Measurements from ENCODE around the gene CBLB. TPM values are rescaled to one million over a fixed set of nuclear protein-coding genes. Genes with fewer than 3 reads are reported as not detected.

The CBLB gene
- total RNA-seq, 1 experiment from 2014 or later: 19.7 TPM

DNA sequence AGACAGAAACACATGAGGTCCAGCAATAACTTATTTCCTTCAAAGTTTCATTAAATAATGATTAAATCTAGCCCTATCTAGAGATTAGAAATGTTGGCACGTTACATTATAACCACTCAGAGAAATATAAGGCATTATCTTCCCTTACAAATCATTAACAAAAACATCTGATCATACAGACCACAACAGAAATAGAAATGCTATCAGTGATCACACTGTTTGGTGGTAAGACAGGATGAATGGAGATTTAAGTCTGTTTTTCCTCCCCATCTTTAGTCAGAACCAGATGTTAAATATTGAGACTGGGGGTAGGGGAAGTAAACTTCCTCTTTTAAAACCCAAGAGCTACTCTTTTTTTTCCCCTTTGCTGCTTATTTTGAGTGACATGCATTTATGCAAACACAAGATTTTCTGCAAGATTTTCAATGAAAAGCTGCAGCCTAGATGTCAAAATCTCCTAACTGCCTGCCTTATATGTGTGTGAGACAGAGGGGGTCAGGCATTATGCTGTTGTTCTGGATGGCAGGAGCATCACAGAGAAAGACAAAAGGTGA is 70.4 kb downstream of the CBLB start:
- DNase-seq (ENCODE audit: unreplicated experiment): no peak
- no peak for TF ChIP-seq CTCF (IDR thresholded peaks at IDR 0.05; ENCODE audit: unreplicated experiment)
- no peak overlapping the region for H3K4me3 Mint-ChIP-seq (ENCODE audit: unreplicated experiment)
- no TSS peak for BruUV-seq (replicated peaks)
- no peak overlapping the region for H3K27ac Mint-ChIP-seq (ENCODE audit: low read depth, unreplicated experiment)
- CTCF ChIA-PET: interaction anchor here (0.6 kb wide), 1 partner anchor 685 kb away, joined by 3 read pairs; no protein-coding TSS in a partner anchor
- intact Hi-C loops (cut with micrococcal nuclease): no loop called here
- H3K36me3 Mint-ChIP-seq (ENCODE audit: insufficient read depth, unreplicated experiment): peaks cover 6% of the 10 kb centered on the region
- no peaks in the 10 kb centered on the region for H3K9me3 Mint-ChIP-seq (ENCODE audit: unreplicated experiment)
- no peaks in the 10 kb centered on the region for H3K4me1 Mint-ChIP-seq (ENCODE audit: insufficient read depth, unreplicated experiment)
- H3K27me3 Mint-ChIP-seq (ENCODE audit: insufficient read depth, unreplicated experiment): no peaks in the 10 kb centered on the region
- POLR2A ChIA-PET: interaction anchor here (1.0 kb wide), 1 partner anchor 92 kb away, joined by 3 read pairs; no protein-coding TSS in a partner anchor

GRCh38 chr3:105793040-105793439 is 75.8 kb downstream of the CBLB start:
- intact Hi-C loops (cut with micrococcal nuclease): loop anchor here (5.0 kb wide), 1 partner anchor 74 kb away; the partner anchor contains the start of gene CBLB
- POLR2A ChIA-PET: no interaction called here
- BruUV-seq (replicated peaks): no TSS peak
- DNase-seq (ENCODE audit: unreplicated experiment): no peak
- H3K27me3 Mint-ChIP-seq (ENCODE audit: insufficient read depth, unreplicated experiment): no peaks in the 10 kb centered on the region
- H3K36me3 Mint-ChIP-seq (ENCODE audit: insufficient read depth, unreplicated experiment): peaks cover 6% of the 10 kb centered on the region
- peak overlapping the region; percentile 91 for H3K27ac Mint-ChIP-seq (ENCODE audit: low read depth, unreplicated experiment)
- peaks cover 26% of the 10 kb centered on the region for H3K4me1 Mint-ChIP-seq (ENCODE audit: insufficient read depth, unreplicated experiment)
- peak overlapping the region; percentile 55 for H3K4me3 Mint-ChIP-seq (ENCODE audit: unreplicated experiment)
- H3K9me3 Mint-ChIP-seq (ENCODE audit: unreplicated experiment): no peaks in the 10 kb centered on the region
- no peak for TF ChIP-seq CTCF (IDR thresholded peaks at IDR 0.05; ENCODE audit: unreplicated experiment)
- CTCF ChIA-PET: interaction anchor here (0.6 to 1.4 kb wide), 3 partner anchors 17 to 205 kb away, joined by 3 to 4 read pairs (median 4); no protein-coding TSS in a partner anchor

GRCh38 chr3:105791919-105792786 is 76.7 kb downstream of the CBLB start:
- intact Hi-C loops (cut with micrococcal nuclease): loop anchor here (5.0 kb wide), 1 partner anchor 75 kb away; the partner anchor contains the start of gene CBLB
- no peaks in the 10 kb centered on the region for H3K9me3 Mint-ChIP-seq (ENCODE audit: unreplicated experiment)
- POLR2A ChIA-PET: interaction anchor here (0.7 to 1.0 kb wide), 5 partner anchors 17 to 76 kb away, joined by 3 to 7 read pairs (median 4); partner anchors contain the start of gene CBLB
- BruUV-seq (replicated peaks): TSS peak; percentile 77
- H3K27me3 Mint-ChIP-seq (ENCODE audit: insufficient read depth, unreplicated experiment): no peaks in the 10 kb centered on the region
- H3K27ac Mint-ChIP-seq (ENCODE audit: low read depth, unreplicated experiment): peak overlapping the region; percentile 91
- peak overlapping the region; percentile 55 for H3K4me3 Mint-ChIP-seq (ENCODE audit: unreplicated experiment)
- peak; percentile 95 for DNase-seq (ENCODE audit: unreplicated experiment)
- TF ChIP-seq CTCF (IDR thresholded peaks at IDR 0.05; ENCODE audit: unreplicated experiment): no peak
- CTCF ChIA-PET: interaction anchor here (0.6 kb wide), 1 partner anchor 1637 kb away, joined by 3 read pairs; no protein-coding TSS in a partner anchor
- H3K4me1 Mint-ChIP-seq (ENCODE audit: insufficient read depth, unreplicated experiment): peaks cover 26% of the 10 kb centered on the region
- peaks cover 1% of the 10 kb centered on the region for H3K36me3 Mint-ChIP-seq (ENCODE audit: insufficient read depth, unreplicated experiment)

DNA sequence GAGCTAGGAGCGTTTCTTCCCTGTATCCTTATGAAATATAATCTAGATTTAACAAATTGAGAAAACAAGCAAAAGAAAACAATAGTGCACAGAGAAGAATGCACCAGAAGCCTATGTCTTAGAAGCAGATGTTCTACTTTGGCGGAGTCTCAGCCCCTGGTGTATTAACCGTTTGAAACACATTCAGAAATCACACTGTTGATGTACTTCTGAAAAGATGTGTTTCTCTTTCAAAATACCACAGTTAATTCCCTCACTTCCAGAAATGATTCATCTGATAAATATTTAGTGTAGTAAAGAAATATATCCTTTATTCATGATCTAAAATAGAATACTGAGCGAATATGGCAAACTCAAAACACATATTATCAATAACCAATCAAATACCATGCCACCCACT is 77.7 kb downstream of the CBLB start:
- intact Hi-C loops (cut with micrococcal nuclease): loop anchor here (5.0 kb wide), 1 partner anchor 76 kb away; the partner anchor contains the start of gene CBLB
- Mint-ChIP-seq H3K4me1 (ENCODE audit: insufficient read depth, unreplicated experiment) (peaks cover 26% of the 10 kb centered on the region), H3K27ac (ENCODE audit: low read depth, unreplicated experiment) (peak overlapping the region; percentile 91), H3K36me3 (ENCODE audit: insufficient read depth, unreplicated experiment) (no peaks in the 10 kb centered on the region), H3K4me3 (ENCODE audit: unreplicated experiment) (no peak overlapping the region), H3K9me3 (ENCODE audit: unreplicated experiment) (no peaks in the 10 kb centered on the region), H3K27me3 (ENCODE audit: insufficient read depth, unreplicated experiment) (no peaks in the 10 kb centered on the region)
- peak; percentile 53 for DNase-seq (ENCODE audit: unreplicated experiment)
- no TSS peak for BruUV-seq (replicated peaks)
- ChIA-PET POLR2A (no interaction called here), CTCF (no interaction called here)
- TF ChIP-seq CTCF (IDR thresholded peaks at IDR 0.05; ENCODE audit: unreplicated experiment): no peak
